Neural cell (in vitro differentiated cells): Measurements from ENCODE around the gene CBL. TPM values are rescaled to one million over a fixed set of nuclear protein-coding genes. Genes with fewer than 3 reads are reported as not detected.

ENCODE experiments used
- H2AFZ ChIP-seq: fragments of 200-600, 300-800 bp; sonication (generic), shearing (Covaris generic); 2 replicates; pipeline ENCODE4 v1.6.0; 2014; ENCODE audit warnings: low read depth, mild to moderate bottlenecking, antibody characterized with exemption, low read length, moderate library complexity
- H3F3A ChIP-seq: fragments of 200-600 bp; shearing (Covaris generic); 2 replicates; pipeline ENCODE4 v1.6.1; 2016; ENCODE audit warnings: mild to moderate bottlenecking, moderate library complexity, mixed read lengths, antibody characterized with exemption, low read length; ENCODE audit not compliant: insufficient read depth, poor library complexity, severe bottlenecking
- H3K27ac ChIP-seq: fragments of 200-600, 300-800 bp; sonication (generic), shearing (Covaris generic); 2 replicates; pipeline ENCODE4 v1.5.1; 2014; ENCODE audit warnings: mild to moderate bottlenecking, low read length, moderate library complexity
- H3K27me3 ChIP-seq: fragments of 300-800, 200-600 bp; sonication (generic), shearing (Covaris generic); 2 replicates; pipeline ENCODE4 v1.6.0; 2014; ENCODE audit warnings: mild to moderate bottlenecking, low read depth, low read length, moderate library complexity; ENCODE audit not compliant: insufficient read depth
- H3K36me3 ChIP-seq: fragments of 300-800, 200-600 bp; sonication (generic), shearing (Covaris generic); 2 replicates; pipeline ENCODE4 v1.5.1; 2014; ENCODE audit warnings: mild to moderate bottlenecking, antibody characterized with exemption, low read length, moderate library complexity; ENCODE audit not compliant: insufficient read depth
- H3K4me2 ChIP-seq: fragments of 300-800, 200-600 bp; sonication (generic), shearing (Covaris generic); 2 replicates; pipeline ENCODE4 v1.6.0; 2014; ENCODE audit warnings: mild to moderate bottlenecking, low read length
- H3K4me3 ChIP-seq: fragments of 300-800, 200-600 bp; sonication (generic), shearing (Covaris generic); 2 replicates; pipeline ENCODE4 v1.5.1; 2014; ENCODE audit warnings: mild to moderate bottlenecking, low read length, moderate library complexity
- H3K79me2 ChIP-seq: fragments of 200-600 bp; shearing (Covaris generic); replicated peaks from 2 replicates; pipeline ENCODE4 v1.6.0; 2014; ENCODE audit warnings: mild to moderate bottlenecking, low read length, moderate library complexity; ENCODE audit not compliant: insufficient read depth
- H3K9ac ChIP-seq: fragments of 300-800, 200-600 bp; sonication (generic), shearing (Covaris generic); 2 replicates; pipeline ENCODE4 v1.6.1; 2016; ENCODE audit warnings: mild to moderate bottlenecking, low read length, mixed read lengths
- H3K9me2 ChIP-seq: fragments of 200-600 bp; shearing (Covaris generic); 2 replicates; pipeline ENCODE4 v1.6.1; 2016; ENCODE audit warnings: mild to moderate bottlenecking, low read length, mixed read lengths; ENCODE audit not compliant: insufficient read depth
- H3K9me3 ChIP-seq: fragments of 200-600, 300-800 bp; sonication (generic), shearing (Covaris generic); 2 replicates; pipeline ENCODE4 v1.6.1; 2016; ENCODE audit warnings: mild to moderate bottlenecking, mixed run types, low read length, moderate library complexity, mixed read lengths
- H4K20me1 ChIP-seq: fragments of 200-600 bp; shearing (Covaris generic); 2 replicates; pipeline ENCODE4 v1.6.1; 2016; ENCODE audit warnings: mild to moderate bottlenecking, mixed run types; ENCODE audit not compliant: insufficient read depth
- EP300 ChIP-seq: fragments of 450-650 bp; conservative IDR thresholded peaks from 2 replicates; pipeline ENCODE4 v1.6.1; 2014; ENCODE audit warnings: antibody characterized with exemption, mild to moderate bottlenecking, moderate library complexity; ENCODE audit not compliant: poor library complexity, severe bottlenecking
- EZH2 ChIP-seq: fragments of 200-600, 300-800 bp; shearing (Covaris generic), sonication (generic); IDR thresholded peaks from 2 replicates; pipeline ENCODE4 v1.6.1; 2014; ENCODE audit warnings: antibody characterized with exemption, low read length, borderline replicate concordance, mild to moderate bottlenecking; ENCODE audit not compliant: insufficient read depth, poor library complexity, severe bottlenecking
- MXI1 ChIP-seq: fragments of 450-650 bp; conservative IDR thresholded peaks from 2 replicates; pipeline ENCODE4 v1.6.1; 2014; ENCODE audit warnings: antibody characterized with exemption, mild to moderate bottlenecking; ENCODE audit not compliant: poor library complexity, severe bottlenecking
- POLR2AphosphoS5 ChIP-seq: IDR thresholded peaks from 2 replicates; pipeline ENCODE4 v1.6.1; 2012
- RAD21 ChIP-seq: fragments of 450-650 bp; conservative IDR thresholded peaks from 2 replicates; pipeline ENCODE4 v1.6.1; 2014; ENCODE audit warnings: antibody characterized with exemption, mild to moderate bottlenecking, moderate library complexity
- SMC3 ChIP-seq: fragments of 450-650 bp; conservative IDR thresholded peaks from 2 replicates; pipeline ENCODE4 v1.6.1; 2014; ENCODE audit warnings: antibody characterized with exemption, mild to moderate bottlenecking, moderate library complexity; ENCODE audit not compliant: poor library complexity
- TAF1 ChIP-seq: IDR thresholded peaks from 2 replicates; pipeline ENCODE4 v1.6.1; 2012; ENCODE audit warnings: low read depth
- polyA plus RNA-seq: library from polyadenylated mRNA; depleted of rRNA; stranded (reverse); fragments of >200 nt; gene quantifications from 2 replicates; pipeline ENCODE4 v1.2.3, GENCODE V29; 2014
- TF ChIP-seq, protein P1 (sequence below): IDR thresholded peaks from 2 replicates; pipeline ENCODE4 v1.6.1; 2012; ENCODE audit warnings: borderline replicate concordance
- TF ChIP-seq, protein P2 (sequence below): fragments of 450-650 bp; IDR thresholded peaks from 2 replicates; pipeline ENCODE4 v1.5.1; 2014; ENCODE audit warnings: antibody characterized with exemption, mild to moderate bottlenecking, moderate library complexity; ENCODE audit not compliant: poor library complexity, severe bottlenecking

The CBL gene
- polyA plus RNA-seq, 1 donor from 2014 or later = 10.5 TPM

DNA sequence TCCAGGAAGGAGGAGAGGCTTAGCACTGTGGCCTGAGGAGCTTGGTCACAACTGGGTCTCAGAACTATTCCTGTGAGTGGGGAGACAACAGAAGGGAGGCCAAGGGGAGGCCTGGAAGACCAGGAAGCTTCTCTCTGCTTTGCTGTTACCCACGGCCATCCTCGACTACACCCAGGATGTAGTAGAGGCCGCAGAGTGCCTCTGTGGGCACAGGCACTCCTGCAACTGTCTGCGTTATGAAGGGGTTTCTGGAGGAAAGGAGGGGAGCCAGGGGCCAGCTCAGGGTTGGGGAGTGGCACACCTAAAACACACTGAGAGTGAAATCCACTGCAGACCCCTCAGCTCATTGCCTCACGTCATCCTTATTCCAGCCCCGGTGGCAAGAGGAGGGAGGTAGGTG is 144.2 kb downstream of the CBL start:
- H3K4me2 ChIP-seq = no peak overlapping the region
- H3K36me3 ChIP-seq = no peaks in the 10 kb centered on the region
- no peaks in the 10 kb centered on the region for H3K27me3 ChIP-seq
- H2AFZ ChIP-seq = no peak overlapping the region
- no peak overlapping the region for H3K4me3 ChIP-seq
- H3K27ac ChIP-seq = no peak overlapping the region
- H3K9me2 ChIP-seq = no peaks in the 10 kb centered on the region
- H3F3A ChIP-seq = no peaks in the 10 kb centered on the region
- H4K20me1 ChIP-seq = no peaks in the 10 kb centered on the region
- H3K79me2 ChIP-seq = no peaks in the 10 kb centered on the region
- H3K9me3 ChIP-seq = no peaks in the 10 kb centered on the region
- TF ChIP-seq TAF1 = no peak
- TF ChIP-seq POLR2AphosphoS5 = no peak
- TF ChIP-seq RAD21 = no peak
- no peak for TF ChIP-seq MXI1
- TF ChIP-seq, protein P1, sequence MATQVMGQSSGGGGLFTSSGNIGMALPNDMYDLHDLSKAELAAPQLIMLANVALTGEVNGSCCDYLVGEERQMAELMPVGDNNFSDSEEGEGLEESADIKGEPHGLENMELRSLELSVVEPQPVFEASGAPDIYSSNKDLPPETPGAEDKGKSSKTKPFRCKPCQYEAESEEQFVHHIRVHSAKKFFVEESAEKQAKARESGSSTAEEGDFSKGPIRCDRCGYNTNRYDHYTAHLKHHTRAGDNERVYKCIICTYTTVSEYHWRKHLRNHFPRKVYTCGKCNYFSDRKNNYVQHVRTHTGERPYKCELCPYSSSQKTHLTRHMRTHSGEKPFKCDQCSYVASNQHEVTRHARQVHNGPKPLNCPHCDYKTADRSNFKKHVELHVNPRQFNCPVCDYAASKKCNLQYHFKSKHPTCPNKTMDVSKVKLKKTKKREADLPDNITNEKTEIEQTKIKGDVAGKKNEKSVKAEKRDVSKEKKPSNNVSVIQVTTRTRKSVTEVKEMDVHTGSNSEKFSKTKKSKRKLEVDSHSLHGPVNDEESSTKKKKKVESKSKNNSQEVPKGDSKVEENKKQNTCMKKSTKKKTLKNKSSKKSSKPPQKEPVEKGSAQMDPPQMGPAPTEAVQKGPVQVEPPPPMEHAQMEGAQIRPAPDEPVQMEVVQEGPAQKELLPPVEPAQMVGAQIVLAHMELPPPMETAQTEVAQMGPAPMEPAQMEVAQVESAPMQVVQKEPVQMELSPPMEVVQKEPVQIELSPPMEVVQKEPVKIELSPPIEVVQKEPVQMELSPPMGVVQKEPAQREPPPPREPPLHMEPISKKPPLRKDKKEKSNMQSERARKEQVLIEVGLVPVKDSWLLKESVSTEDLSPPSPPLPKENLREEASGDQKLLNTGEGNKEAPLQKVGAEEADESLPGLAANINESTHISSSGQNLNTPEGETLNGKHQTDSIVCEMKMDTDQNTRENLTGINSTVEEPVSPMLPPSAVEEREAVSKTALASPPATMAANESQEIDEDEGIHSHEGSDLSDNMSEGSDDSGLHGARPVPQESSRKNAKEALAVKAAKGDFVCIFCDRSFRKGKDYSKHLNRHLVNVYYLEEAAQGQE = no peak
- TF ChIP-seq, protein P2, sequence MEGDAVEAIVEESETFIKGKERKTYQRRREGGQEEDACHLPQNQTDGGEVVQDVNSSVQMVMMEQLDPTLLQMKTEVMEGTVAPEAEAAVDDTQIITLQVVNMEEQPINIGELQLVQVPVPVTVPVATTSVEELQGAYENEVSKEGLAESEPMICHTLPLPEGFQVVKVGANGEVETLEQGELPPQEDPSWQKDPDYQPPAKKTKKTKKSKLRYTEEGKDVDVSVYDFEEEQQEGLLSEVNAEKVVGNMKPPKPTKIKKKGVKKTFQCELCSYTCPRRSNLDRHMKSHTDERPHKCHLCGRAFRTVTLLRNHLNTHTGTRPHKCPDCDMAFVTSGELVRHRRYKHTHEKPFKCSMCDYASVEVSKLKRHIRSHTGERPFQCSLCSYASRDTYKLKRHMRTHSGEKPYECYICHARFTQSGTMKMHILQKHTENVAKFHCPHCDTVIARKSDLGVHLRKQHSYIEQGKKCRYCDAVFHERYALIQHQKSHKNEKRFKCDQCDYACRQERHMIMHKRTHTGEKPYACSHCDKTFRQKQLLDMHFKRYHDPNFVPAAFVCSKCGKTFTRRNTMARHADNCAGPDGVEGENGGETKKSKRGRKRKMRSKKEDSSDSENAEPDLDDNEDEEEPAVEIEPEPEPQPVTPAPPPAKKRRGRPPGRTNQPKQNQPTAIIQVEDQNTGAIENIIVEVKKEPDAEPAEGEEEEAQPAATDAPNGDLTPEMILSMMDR = no peak
- no peak for TF ChIP-seq SMC3
- no peak for TF ChIP-seq EP300
- TF ChIP-seq EZH2 = no peak
- H3K9ac ChIP-seq = no peak overlapping the region

DNA sequence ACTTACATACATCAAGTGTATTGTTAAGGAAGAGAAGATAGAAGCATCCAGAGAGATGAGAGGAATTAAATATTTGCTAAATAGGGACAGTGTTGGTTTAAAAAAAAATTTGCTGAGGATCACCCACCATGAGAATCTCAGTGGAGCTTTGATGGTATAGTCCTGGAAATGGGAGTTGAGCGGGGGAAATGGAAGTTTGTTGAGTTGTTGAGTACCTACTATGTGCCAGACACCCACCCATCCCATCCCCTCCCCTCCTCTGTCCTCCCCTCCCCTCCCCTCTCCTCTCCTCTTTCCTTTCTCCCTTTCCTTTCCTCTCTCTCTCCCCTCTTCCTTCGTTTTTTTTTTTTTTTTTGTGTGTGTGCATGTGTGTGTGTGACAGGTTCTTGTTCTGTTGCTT is 145.1 kb downstream of the CBL start:
- no peaks in the 10 kb centered on the region for H3K36me3 ChIP-seq
- no peak overlapping the region for H2AFZ ChIP-seq
- H3K9me3 ChIP-seq = no peaks in the 10 kb centered on the region
- H3K9ac ChIP-seq = no peak overlapping the region
- TF ChIP-seq TAF1 (no peak), EZH2 (no peak), MXI1 (no peak), SMC3 (no peak)
- H3K27me3 ChIP-seq = peaks cover 4% of the 10 kb centered on the region
- no peak overlapping the region for H3K4me2 ChIP-seq
- no peaks in the 10 kb centered on the region for H3K79me2 ChIP-seq
- H4K20me1 ChIP-seq = no peaks in the 10 kb centered on the region
- no peak overlapping the region for H3K4me3 ChIP-seq
- H3K27ac ChIP-seq = no peak overlapping the region
- H3K9me2 ChIP-seq = no peaks in the 10 kb centered on the region
- no peaks in the 10 kb centered on the region for H3F3A ChIP-seq

DNA sequence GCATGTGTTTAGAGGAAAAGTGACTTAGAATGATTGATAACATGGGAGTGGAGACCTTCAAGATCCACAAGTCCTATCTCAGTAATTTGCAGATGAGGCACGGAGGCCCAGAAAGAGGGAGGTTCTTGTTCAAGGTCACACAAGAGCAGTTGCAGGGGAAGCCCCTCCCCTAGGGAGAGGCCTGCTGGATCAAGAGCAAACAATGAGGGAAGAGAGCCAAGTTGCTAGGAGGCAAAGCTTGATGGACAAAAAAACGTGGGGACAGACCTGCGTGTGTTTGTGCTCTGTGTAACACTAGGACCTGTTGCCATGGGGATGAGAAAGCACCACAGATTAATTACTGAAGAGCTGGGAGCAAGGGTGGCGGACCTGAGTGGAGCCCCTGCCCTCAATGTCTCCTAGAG is 146.7 kb downstream of the CBL start:
- Histone ChIP-seq H3K9me2 (no peaks in the 10 kb centered on the region), H3K27ac (no peak overlapping the region), H3K79me2 (no peaks in the 10 kb centered on the region), H3F3A (no peaks in the 10 kb centered on the region), H3K4me3 (no peak overlapping the region), H3K9ac (no peak overlapping the region), H4K20me1 (no peaks in the 10 kb centered on the region), H3K27me3 (peaks cover 4% of the 10 kb centered on the region), H3K9me3 (no peaks in the 10 kb centered on the region), H3K36me3 (no peaks in the 10 kb centered on the region), H2AFZ (no peak overlapping the region), H3K4me2 (no peak overlapping the region)
- TF ChIP-seq POLR2AphosphoS5 = no peak
- TF ChIP-seq, protein P1 = no peak
- TF ChIP-seq MXI1 = no peak
- no peak for TF ChIP-seq EZH2
- no peak for TF ChIP-seq SMC3
- TF ChIP-seq, protein P2 = no peak
- TF ChIP-seq EP300 = no peak
- TF ChIP-seq RAD21 = no peak
- TF ChIP-seq TAF1 = no peak
